Frontal cortex (tissue), 4 donors: Measurements from ENCODE around the gene LRRC27. TPM values are rescaled to one million over a fixed set of nuclear protein-coding genes. Genes with fewer than 3 reads are reported as not detected.

Experiments
- DNase-seq, 2 donors: peaks; one replicate each; pipeline ENCODE4 v3.0.0; 2012; ENCODE audit warnings: low spot score in 2 of 2
- FAIRE-seq: peaks from 2 replicates; lab custom pipeline; 2012; peaks lifted over from hg19 to GRCh38; lab: Jason Lieb, UNC
- total RNA-seq: library from RNA; depleted of rRNA; stranded (reverse); fragments of >200 nt; gene quantifications from one replicate; pipeline ENCODE4 v1.2.3, GENCODE V29; 2014
- donor health status: control.
- donor health status: control.
- donor health status: control.

The LRRC27 gene
- total RNA-seq, 1 donor from 2014 or later = 20.0 TPM

GRCh38 chr10:132353456-132354355 lies 21.7 kb downstream of the LRRC27 start:
- FAIRE-seq = no peak
- DNase-seq = no peak

- DNase-seq = no peak
These were observed 22.5 kb downstream of the LRRC27 start for GRCh38 chr10:132354356-132355094.

GRCh38 chr10:132355297-132355696 lies 23.3 kb downstream of the LRRC27 start:
- FAIRE-seq = no peak
- no peak for DNase-seq

More at GRCh38 chr10:132354356-132355094, 22.5 kb downstream of the LRRC27 start:
- FAIRE-seq = no peak

GRCh38 chr10:132355754-132356153 lies 23.8 kb downstream of the LRRC27 start:
- FAIRE-seq = no peak
- DNase-seq = no peak

DNA sequence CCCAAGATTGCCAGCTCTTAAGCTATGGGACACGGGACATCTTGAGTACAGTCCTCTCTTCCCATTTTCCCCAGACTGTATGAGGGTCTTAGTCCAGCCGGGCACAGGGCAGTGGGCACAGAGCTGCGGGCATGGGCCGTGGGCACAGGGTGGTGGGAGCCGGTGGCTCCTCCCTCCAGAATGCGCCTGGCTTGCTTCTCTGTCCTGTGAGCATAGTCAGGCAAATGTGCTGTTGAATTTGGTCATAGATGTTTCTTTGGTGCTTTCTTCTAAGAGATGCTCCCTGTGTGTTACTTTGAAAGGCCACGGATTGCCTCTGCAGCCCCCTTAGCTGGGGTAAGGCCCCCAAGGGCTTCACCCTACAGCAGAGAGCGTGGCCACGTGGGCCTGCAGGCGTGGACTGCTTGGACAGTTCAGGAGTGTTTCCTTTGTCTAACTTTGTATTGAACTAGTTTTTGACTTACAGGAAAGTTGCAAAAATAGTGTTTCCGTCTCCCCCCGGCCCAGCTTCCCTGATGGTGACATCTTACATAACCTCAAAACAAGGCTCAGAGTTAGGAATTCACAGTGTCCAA lies 24.7 kb downstream of the LRRC27 start:
- DNase-seq = no peak
- FAIRE-seq = no peak

DNA sequence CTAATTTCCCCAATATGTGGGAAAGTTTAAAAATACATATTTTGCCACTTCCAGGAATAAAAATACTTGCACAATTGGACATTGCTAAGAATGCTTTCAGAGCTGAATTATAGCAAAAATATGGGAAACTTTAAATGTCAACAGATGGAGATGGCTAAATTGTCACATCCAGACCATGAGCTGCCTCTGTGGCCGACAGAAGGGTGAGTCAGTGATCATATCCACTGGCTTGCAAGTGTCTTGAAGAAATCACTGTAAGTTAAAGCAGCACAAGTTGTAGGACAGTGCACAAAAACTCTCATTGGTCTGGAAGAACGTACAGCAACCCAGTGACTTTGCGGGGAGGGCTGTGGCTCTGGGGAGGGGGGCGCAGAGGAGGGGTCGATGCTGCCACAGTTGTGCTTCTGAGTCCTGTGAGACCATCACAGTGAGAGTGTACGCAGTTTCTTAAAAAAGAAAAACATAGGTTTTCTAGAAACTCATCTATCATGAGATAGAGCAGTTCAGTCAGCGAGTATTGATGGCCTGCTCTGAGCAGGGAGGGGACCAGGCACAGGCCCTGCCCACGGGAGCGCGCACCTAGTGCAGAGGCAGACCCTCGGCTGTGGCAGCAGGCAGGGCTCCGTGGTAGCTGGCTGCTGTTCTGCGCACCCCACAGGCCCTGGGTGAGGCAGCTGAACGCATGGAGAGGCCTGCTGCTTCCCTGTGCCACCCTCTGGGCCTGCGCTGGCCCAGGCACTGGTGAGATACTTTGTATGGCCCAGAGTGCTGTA lies 25.5 kb downstream of the LRRC27 start:
- no peak for DNase-seq
- FAIRE-seq = no peak

- FAIRE-seq = no peak
These were observed 27.5 kb downstream of the LRRC27 start for GRCh38 chr10:132359305-132360040.

DNA sequence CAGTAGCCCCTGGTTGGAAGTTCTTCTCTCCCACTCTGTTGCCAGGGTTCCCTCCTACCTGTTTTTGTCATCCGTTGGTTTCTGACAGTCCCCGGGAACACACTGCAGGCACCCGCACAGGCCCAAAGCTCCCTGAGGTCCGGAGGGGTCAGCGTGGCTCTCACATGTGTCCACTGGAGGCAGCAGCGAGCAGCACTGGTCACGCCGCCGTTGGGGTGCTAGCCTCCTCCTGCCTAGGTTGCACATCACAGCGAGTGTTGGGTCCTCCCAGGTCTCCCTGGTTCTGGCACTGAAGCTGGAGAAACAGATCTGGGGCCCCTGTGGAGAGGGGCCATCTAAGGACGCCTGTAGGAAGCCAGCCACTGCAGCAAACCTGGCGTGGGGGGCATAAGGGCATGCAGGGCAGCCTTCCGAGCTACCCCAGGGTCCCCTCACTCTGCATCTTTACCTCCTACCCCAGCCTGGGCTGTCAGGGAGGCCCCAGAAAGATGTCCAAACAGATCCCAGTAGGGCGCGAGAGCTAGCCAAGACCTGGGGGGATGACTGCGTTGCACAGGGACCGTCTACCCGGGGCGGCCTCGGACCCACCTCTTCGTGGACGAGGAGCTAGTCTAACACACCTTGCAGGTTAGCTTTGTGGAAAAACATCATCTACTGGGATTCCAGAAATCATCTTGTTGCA lies 28.9 kb downstream of the LRRC27 start:
- FAIRE-seq = no peak

More at GRCh38 chr10:132359305-132360040, 27.5 kb downstream of the LRRC27 start:
- no peak for DNase-seq

GRCh38 chr10:132361581-132362101 lies 29.6 kb downstream of the LRRC27 start:
- DNase-seq (no peak), FAIRE-seq (no peak)

More for the DNA sequence above, 28.9 kb downstream of the LRRC27 start:
- DNase-seq = no peak

DNA sequence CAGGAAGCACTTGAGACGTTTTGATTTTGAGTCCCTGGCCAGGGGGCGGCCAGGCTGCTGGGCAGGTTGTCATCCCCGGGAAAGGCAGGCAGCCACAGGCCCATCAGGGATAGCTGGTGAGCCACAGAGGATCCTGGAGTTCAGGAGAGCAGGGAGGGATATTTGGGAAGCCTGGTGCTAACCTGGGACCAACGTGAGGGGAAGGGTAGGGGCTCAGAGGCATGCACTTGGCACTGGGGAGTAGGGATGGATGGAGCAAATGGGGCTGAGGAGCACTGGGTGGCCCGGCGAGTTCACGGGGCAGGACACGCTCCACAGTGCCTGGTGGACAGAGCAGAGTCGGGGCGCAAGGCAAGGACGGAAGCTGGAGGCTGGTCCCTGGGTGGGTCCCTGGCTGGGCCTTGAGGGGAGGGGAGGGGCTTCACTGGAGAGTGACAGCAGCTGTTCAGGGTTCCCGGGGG lies 30.2 kb downstream of the LRRC27 start:
- no peak for DNase-seq
- no peak for FAIRE-seq

GRCh38 chr10:132363376-132363775 lies 31.4 kb downstream of the LRRC27 start:
- no peak for FAIRE-seq

DNA sequence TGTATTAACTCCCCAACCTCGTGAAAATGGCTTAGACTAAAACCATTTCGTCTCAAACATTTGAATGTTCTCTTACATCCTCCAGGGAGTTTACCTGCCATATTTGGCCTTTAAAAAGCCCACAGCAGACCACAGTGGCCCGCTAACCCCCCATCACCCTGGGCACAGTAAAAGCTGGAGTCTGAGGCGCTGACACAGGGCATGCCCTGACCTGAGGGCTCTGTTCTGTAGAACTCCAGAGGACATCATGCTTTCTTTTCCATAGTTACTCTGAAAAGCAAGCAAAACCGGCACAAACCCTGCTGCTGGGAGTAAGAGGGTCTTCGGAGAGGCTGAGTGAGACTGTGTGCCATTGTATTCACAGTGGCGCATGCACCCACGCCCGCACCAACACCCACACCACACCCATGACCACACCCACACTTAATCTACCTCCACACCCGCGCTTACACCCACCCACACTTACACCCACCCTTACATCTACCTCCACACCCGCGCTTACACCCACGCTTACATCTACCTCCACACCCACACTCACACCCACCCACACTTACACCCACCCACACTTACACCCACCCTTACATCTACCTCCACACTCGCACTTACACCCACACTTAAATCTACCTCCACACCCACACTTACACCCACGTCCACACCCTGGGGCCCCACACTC lies 32.1 kb downstream of the LRRC27 start:
- peak in 1 of 2 donors; percentile 66 for DNase-seq

More at GRCh38 chr10:132363376-132363775, 31.4 kb downstream of the LRRC27 start:
- no peak for DNase-seq

GRCh38 chr10:132364594-132364970 lies 32.6 kb downstream of the LRRC27 start:
- no peak for DNase-seq

More for the DNA sequence above, 32.1 kb downstream of the LRRC27 start:
- FAIRE-seq = peak; percentile 42

GRCh38 chr10:132365102-132365501 lies 33.1 kb downstream of the LRRC27 start:
- DNase-seq = no peak
- no peak for FAIRE-seq

More at GRCh38 chr10:132364594-132364970, 32.6 kb downstream of the LRRC27 start:
- no peak for FAIRE-seq

GRCh38 chr10:132366006-132366405 lies 34.0 kb downstream of the LRRC27 start:
- no peak for FAIRE-seq
- no peak for DNase-seq

DNA sequence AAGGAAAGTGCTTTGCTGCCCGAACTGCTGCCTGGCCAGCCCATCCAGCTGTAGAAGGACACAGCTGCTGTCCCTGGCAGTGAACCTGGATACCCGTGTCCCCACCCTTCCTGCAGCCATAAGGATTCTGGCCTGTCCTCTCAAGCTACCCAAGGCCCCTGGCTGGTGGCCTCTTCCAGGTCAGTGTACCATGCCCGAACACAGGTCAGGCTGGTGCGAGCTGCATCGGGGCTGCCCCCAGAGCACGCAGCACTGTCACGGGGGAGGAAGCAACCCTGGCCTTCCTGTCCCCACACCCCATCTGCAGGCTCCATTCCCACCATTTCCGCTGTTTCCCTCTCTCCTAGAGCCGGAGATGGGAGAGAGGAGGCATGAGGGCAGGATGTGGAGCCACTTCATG lies 34.5 kb downstream of the LRRC27 start:
- DNase-seq (no peak), FAIRE-seq (no peak)

GRCh38 chr10:132368391-132368790 lies 36.4 kb downstream of the LRRC27 start:
- DNase-seq (no peak), FAIRE-seq (no peak)
